Epithelial cell of proximal tubule (primary cell): ENCODE measurements around the gene IRAK1BP1. TPM values are rescaled to one million over a fixed set of nuclear protein-coding genes. Genes with fewer than 3 reads are reported as not detected.

Experiments used
- DNase-seq: peaks from one replicate; pipeline ENCODE4 v3.0.0-alpha.2; 2011; ENCODE audit warnings: low read depth
- H3K4me3 ChIP-seq: 2 replicates; pipeline ENCODE4 v1.5.1; 2011; ENCODE audit warnings: low read depth, mild to moderate bottlenecking, low read length
- CTCF ChIP-seq: conservative IDR thresholded peaks from 2 replicates; pipeline ENCODE4 v1.5.1; 2012; ENCODE audit warnings: low read depth, mild to moderate bottlenecking, low read length
- total RNA-seq: library from RNA; depleted of rRNA; stranded (reverse); fragments of >200 nt; gene quantifications from 2 replicates; pipeline ENCODE4 v1.2.3, GENCODE V29; 2015

Gene IRAK1BP1
- 2.8 and 3.6 TPM in 2 replicates for total RNA-seq

- TF ChIP-seq CTCF = peak; percentile 29
- DNase-seq = no peak
- peak within 1 kb of the TSS; percentile 93 for H3K4me3 ChIP-seq
These were observed at the start of gene IRAK1BP1 for GRCh38 chr6:78867370-78868040. Gene IRAK1BP1 (plus strand): TSS chr6:78867551. CDS start chr6:78867577, 26 bp downstream.

- no peak for TF ChIP-seq CTCF
- no peak overlapping the region for H3K4me3 ChIP-seq
- no peak for DNase-seq
These were observed 43.3 kb upstream of the IRAK1BP1 start for GRCh38 chr6:78824045-78824444.

GRCh38 chr6:78829407-78829806 lies 37.9 kb upstream of the IRAK1BP1 start:
- H3K4me3 ChIP-seq = no peak overlapping the region
- TF ChIP-seq CTCF = no peak
- no peak for DNase-seq

- no peak for TF ChIP-seq CTCF
- H3K4me3 ChIP-seq = no peak overlapping the region
- DNase-seq = no peak
These were observed 36.5 kb upstream of the IRAK1BP1 start for GRCh38 chr6:78830805-78831204.

- no peak for DNase-seq
- no peak for TF ChIP-seq CTCF
- no peak overlapping the region for H3K4me3 ChIP-seq
These were observed 35.9 kb upstream of the IRAK1BP1 start for GRCh38 chr6:78831492-78831891.

- no peak for DNase-seq
- no peak overlapping the region for H3K4me3 ChIP-seq
These were observed 35.1 kb upstream of the IRAK1BP1 start for GRCh38 chr6:78832091-78832808.

More at GRCh38 chr6:78832091-78832808, 35.1 kb upstream of the IRAK1BP1 start:
- no peak for TF ChIP-seq CTCF
